ENCODE measurements around the gene EFNB1.

EFNB1 gene

GRCh38 chrX:68827848-68828624 lies 785 bp upstream of the EFNB1 start:
- ATAC-seq (peak; percentile 32), DNase-seq (peak; percentile 80)

DNA sequence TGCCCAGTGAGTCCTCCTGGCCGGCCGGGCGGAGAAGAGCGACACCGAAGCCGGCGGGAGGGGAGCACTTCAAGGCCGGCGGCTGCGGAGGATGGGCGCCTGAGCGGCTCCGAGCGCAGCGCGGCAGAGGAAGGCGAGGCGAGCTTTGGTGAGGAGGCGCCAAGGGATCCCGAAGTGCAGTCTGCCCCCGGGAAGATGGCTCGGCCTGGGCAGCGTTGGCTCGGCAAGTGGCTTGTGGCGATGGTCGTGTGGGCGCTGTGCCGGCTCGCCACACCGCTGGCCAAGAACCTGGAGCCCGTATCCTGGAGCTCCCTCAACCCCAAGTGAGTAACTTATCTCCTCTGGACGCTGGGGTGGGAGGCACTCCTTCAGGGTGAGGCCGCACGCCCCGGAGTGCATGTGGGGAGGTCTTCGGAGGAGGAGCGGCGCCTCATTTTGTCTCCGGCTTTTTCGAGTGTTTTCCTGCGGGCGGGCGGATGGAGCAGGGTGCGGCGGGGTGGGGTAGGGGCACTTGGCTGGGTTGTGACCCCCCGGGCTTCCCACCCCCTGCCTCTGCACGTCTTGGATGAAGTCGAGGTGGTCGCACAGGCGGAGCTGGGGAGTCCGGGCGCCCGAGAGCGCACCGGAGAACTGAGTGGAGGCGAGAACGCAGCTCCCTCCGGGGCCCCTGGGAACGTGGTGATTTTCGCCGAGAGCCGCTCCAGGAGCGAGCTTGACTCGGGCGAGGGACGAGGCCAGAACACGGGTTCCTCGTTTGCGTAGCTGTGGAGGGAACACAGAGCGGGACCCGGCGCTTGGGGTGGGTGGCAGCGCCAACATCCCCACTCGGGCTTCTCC lies 979 bp downstream of the EFNB1 start:
- DNase-seq: peak; percentile 8
- no peak for ATAC-seq

- ATAC-seq: no peak
- no peak for DNase-seq
These were observed 1.9 kb downstream of the EFNB1 start for GRCh38 chrX:68830419-68831404.

GRCh38 chrX:68831405-68832100 lies 2.7 kb downstream of the EFNB1 start:
- DNase-seq: no peak
- ATAC-seq: no peak

GRCh38 chrX:68832101-68832416 lies 3.2 kb downstream of the EFNB1 start:
- DNase-seq: peak; percentile 23
- ATAC-seq: peak; percentile 57

GRCh38 chrX:68832516-68833447 lies 4.0 kb downstream of the EFNB1 start:
- no peak for ATAC-seq
- no peak for DNase-seq

GRCh38 chrX:68833448-68833805 lies 4.6 kb downstream of the EFNB1 start:
- no peak for ATAC-seq
- no peak for DNase-seq

- DNase-seq (no peak), ATAC-seq (no peak)
These were observed 5.1 kb downstream of the EFNB1 start for GRCh38 chrX:68833855-68834331.

GRCh38 chrX:68834371-68835103 lies 5.7 kb downstream of the EFNB1 start:
- DNase-seq: no peak
- ATAC-seq: no peak

DNA sequence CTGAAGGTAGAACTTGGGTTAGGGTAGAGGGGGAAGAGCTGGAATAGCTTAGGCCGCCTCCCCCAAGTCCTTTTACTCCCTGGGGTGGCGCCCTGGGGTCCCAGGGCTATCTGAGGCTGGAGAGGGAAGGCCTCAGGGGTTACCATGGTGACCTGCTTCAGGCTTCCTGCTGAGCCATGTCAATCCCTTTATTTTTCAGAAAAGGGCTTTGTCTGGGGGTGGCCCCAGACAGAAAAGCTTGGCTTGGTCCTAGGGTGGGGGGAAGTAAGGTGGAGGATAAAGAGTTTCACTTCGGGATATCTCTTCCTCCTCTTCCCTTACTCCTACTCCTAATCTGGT lies 6.3 kb downstream of the EFNB1 start:
- no peak for ATAC-seq

GRCh38 chrX:68835468-68835867 lies 6.6 kb downstream of the EFNB1 start:
- DNase-seq: no peak

More for the DNA sequence above, 6.3 kb downstream of the EFNB1 start:
- no peak for DNase-seq

DNA sequence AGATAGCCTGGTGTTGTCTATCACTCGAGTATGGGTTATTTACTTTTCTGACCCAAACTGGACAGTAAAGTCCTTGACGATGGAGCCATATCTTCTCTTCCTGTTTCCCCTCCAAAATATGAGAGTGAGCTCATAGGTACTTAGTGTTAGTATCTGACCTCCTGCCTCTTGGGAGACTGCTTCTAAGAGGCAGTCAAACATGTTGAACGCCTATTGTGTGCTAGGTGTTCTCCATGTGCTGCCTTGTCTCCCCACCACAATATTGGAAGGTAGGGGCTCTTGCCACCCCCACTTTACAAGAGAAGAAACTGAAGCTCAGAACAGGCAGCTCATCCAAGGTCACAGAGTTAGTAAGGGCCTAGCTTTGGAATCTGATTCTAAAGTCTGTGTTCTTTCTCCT lies 8.3 kb downstream of the EFNB1 start:
- ATAC-seq (no peak), DNase-seq (no peak)

More at GRCh38 chrX:68835468-68835867, 6.6 kb downstream of the EFNB1 start:
- ATAC-seq: no peak

DNA sequence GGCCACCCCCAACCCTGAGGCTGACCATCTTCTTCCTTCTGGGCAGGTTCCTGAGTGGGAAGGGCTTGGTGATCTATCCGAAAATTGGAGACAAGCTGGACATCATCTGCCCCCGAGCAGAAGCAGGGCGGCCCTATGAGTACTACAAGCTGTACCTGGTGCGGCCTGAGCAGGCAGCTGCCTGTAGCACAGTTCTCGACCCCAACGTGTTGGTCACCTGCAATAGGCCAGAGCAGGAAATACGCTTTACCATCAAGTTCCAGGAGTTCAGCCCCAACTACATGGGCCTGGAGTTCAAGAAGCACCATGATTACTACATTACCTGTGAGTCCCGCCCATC lies 9.7 kb downstream of the EFNB1 start:
- ATAC-seq: no peak

GRCh38 chrX:68839771-68840170 lies 10.9 kb downstream of the EFNB1 start:
- DNase-seq (no peak), ATAC-seq (no peak)

More for the DNA sequence above, 9.7 kb downstream of the EFNB1 start:
- DNase-seq: no peak

GRCh38 chrX:68840256-68840655 lies 11.4 kb downstream of the EFNB1 start:
- ATAC-seq: no peak
- no peak for DNase-seq

DNA sequence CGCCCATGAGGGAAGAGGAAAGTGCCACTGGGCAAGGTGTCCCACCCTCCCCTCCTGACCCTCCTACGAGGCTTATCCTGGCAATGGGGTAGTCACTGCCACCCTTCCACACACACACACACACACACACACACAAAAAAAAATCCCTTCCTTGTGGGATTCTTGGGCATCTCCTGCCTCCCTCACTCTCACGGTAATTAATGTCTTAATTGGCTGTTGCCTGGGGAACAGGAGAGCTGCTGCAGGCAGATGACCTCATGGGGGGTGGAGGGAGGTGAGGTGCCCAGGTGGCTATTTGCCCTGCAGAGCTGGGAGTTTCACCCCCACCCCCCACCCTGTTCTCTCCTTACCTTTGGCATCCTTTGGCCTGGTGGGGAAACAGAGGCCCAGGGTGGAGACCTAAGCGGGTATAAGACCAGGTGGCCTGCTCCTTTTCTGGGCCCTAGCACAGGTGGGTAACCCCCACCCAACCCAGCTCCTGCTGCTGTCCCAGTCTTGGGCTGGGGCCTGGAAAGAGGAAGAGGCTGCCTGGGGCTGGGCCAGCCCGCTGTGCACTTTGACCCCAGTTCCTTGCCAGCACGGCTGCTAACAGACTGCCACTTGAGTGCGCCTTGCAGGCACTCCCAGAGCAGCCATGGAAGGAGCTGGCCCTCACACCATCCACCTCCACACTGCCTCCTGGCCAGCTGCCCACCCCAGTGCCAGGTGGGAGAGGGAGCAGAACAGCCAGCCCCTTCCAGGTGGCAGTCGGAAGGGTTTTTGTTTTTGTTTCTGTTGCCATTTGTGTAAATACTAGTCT lies 12.6 kb downstream of the EFNB1 start:
- no peak for DNase-seq
- no peak for ATAC-seq

GRCh38 chrX:68842351-68842750 lies 13.5 kb downstream of the EFNB1 start:
- no peak for DNase-seq
- ATAC-seq: no peak

DNA sequence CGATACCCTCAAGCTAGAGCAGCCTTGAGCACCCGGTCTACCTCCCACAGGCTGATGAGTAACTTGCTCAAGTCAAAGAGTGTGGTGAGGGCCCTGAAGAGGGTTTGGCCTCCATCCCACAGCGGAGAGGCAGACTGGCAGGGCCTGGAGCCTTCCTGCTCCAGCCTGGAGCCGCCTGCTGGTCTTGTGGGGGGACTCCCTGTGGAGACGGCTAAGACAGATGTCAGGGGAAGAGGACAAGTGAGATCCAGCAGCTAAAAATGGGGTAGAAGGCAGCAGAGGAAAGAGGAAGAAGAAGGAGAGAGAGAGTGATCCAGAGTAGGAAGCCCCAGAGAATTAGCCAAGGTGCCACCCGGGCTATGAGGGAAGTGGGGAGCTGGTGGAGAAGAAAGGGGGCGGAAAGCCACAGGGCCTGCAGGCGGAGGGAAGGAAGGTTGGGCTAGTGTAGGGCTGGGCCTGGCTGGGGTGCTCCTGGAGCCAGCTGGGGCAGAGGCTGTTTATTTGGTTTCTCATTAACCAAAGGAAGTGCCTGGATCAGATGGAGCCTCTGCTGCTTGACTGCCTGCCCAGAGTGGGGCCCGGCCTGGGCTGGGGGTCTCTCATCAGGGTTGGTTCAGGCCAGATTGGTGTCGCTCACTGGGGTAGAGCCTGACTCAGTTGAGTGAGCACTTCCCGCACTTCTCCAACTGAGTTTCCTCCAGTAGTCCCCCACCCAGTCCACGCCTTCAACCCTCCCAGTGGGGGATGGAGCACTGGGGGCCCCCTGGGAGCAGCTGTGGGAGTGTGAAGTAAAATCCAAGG lies 14.2 kb downstream of the EFNB1 start:
- DNase-seq (no peak), ATAC-seq (no peak)

Data from stimulated activated naive CD8-positive, alpha-beta T cell treated with anti-CD3 and anti-CD28 coated beads, Interleukin-15, Interleukin-2, amounts not matched to agents 100 U/mL and 50 U/mL, for 24 hours (primary cell).